ENCODE results near the gene SLC46A1. TPM values are rescaled to one million over a fixed set of nuclear protein-coding genes. Genes with fewer than 3 reads are reported as not detected.

SLC46A1 gene
- total and polyA plus RNA-seq, 9 of the 15 experiments (the other 6 are each of a cell fraction or from before 2014, with no cell fraction given), result 0.24 to 5.5 (median 3.1) TPM

- TF ChIP-seq C11orf30 (IDR thresholded peaks at IDR 0.05; ENCODE audit: low read depth) (peak; percentile 100), KDM1A (IDR thresholded peaks at IDR 0.05) (no peak), NFE2 (IDR thresholded peaks at IDR 0.05; ENCODE audit: low read depth) (no peak), ELF4 (CRISPR knock-in tag; IDR thresholded peaks at IDR 0.05) (no peak), SRSF1 (IDR thresholded peaks at IDR 0.05; ENCODE audit: low read depth, low read length) (no peak), NFRKB (IDR thresholded peaks at IDR 0.05; ENCODE audit: low read depth) (peak; percentile 54; the same call in 1 of the 2 replicates), HOXB6 (CRISPR knock-in tag; IDR thresholded peaks at IDR 0.05; ENCODE audit: borderline replicate concordance) (no peak), GABPB1 (CRISPR knock-in tag; IDR thresholded peaks at IDR 0.05) (peak; percentile 98), ZC3H4 (CRISPR knock-in tag; IDR thresholded peaks at IDR 0.05; ENCODE audit: borderline replicate concordance) (no peak), NCOA2 (IDR thresholded peaks at IDR 0.05; ENCODE audit: partially characterized antibody in 2 of 2) (no peak), SAFB2 (IDR thresholded peaks at IDR 0.05; ENCODE audit: borderline replicate concordance, low read depth, low read length, severe bottlenecking) (no peak), EZH2 (IDR thresholded peaks at IDR 0.05; ENCODE audit: borderline replicate concordance, low read depth, low read length) (no peak), JUN (IDR thresholded peaks at IDR 0.05; ENCODE audit: borderline replicate concordance, low read depth, low read length) (0 out of 2 replicates have a peak, but pooled peaks have one; percentile 44), JUN (CRISPR knock-in tag; IDR thresholded peaks at IDR 0.05; ENCODE audit: borderline replicate concordance) (no peak), IRF2 (CRISPR knock-in tag; IDR thresholded peaks at IDR 0.05) (no peak), TAF1 (IDR thresholded peaks at IDR 0.05; ENCODE audit: control insufficient read depth, extremely low read depth, insufficient read depth, low read length, severe bottlenecking) (peak; percentile 95), ARID2 (IDR thresholded peaks at IDR 0.05) (no peak), ZNF785 (CRISPR knock-in tag; IDR thresholded peaks at IDR 0.05) (no peak), SRSF9 (IDR thresholded peaks at IDR 0.05; ENCODE audit: borderline replicate concordance, low read depth, low read length) (no peak), MTF1 (CRISPR knock-in tag; IDR thresholded peaks at IDR 0.05; ENCODE audit: borderline replicate concordance) (no peak), POLR2A (conservative IDR thresholded peaks at IDR 0.05) (peak; percentile 88), GTF2F1 (IDR thresholded peaks at IDR 0.05; ENCODE audit: low read depth, low read length) (no peak)
- TF ChIP-seq, protein P1, sequence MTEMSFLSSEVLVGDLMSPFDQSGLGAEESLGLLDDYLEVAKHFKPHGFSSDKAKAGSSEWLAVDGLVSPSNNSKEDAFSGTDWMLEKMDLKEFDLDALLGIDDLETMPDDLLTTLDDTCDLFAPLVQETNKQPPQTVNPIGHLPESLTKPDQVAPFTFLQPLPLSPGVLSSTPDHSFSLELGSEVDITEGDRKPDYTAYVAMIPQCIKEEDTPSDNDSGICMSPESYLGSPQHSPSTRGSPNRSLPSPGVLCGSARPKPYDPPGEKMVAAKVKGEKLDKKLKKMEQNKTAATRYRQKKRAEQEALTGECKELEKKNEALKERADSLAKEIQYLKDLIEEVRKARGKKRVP (CRISPR knock-in tag; IDR thresholded peaks at IDR 0.05), result no peak
- TF ChIP-seq, protein P2, sequence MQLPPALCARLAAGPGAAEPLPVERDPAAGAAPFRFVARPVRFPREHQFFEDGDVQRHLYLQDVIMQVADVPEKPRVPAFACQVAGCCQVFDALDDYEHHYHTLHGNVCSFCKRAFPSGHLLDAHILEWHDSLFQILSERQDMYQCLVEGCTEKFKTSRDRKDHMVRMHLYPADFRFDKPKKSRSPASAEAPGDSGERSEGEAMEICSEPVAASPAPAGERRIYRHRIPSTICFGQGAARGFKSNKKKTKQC (CRISPR knock-in tag; IDR thresholded peaks at IDR 0.05), result 0 out of 2 replicates have a peak, but pooled peaks have one; percentile 23
These were observed 48.7 kb downstream of the SLC46A1 start, which contains the start of gene POLDIP2 (continued) for GRCh38 chr17:28357061-28357900.

Measured in K562 (cell line).